ENCODE data around the gene OSBPL3.
A peak's percentile ranks its signal among the peaks of the same experiment; 100 is the strongest.
"Not testable (repeated sequence)": the region's sequence is repeated elsewhere in the genome, so short reads cannot be mapped to it uniquely, and the experiment has no call there.

OSBPL3 gene

GRCh38 chr7:24920451-24921361 is 59.3 kb downstream of the OSBPL3 start:
- no peak for DNase-seq (ENCODE audit: low spot score)

- no peak for DNase-seq (ENCODE audit: low spot score)
Observed at GRCh38 chr7:24917510-24918239, 62.3 kb downstream of the OSBPL3 start.

GRCh38 chr7:24916463-24917040 is 63.4 kb downstream of the OSBPL3 start:
- no peak for DNase-seq (ENCODE audit: low spot score)

- no peak for DNase-seq (ENCODE audit: low spot score)
Observed at GRCh38 chr7:24914465-24914859, 65.5 kb downstream of the OSBPL3 start.

- DNase-seq (ENCODE audit: low spot score) = no peak
Observed at GRCh38 chr7:24913801-24914464, 66.0 kb downstream of the OSBPL3 start.

GRCh38 chr7:24912874-24913514 is 67.0 kb downstream of the OSBPL3 start:
- no peak for DNase-seq (ENCODE audit: low spot score)

GRCh38 chr7:24912424-24912823 is 67.6 kb downstream of the OSBPL3 start:
- DNase-seq (ENCODE audit: low spot score) = no peak

GRCh38 chr7:24911213-24911603 is 68.8 kb downstream of the OSBPL3 start:
- peak; percentile 48 for DNase-seq (ENCODE audit: low spot score)

GRCh38 chr7:24910551-24911212 is 69.3 kb downstream of the OSBPL3 start:
- no peak for DNase-seq (ENCODE audit: low spot score)

- no peak for DNase-seq (ENCODE audit: low spot score)
Observed at GRCh38 chr7:24908727-24909126, 71.3 kb downstream of the OSBPL3 start.

GRCh38 chr7:24908166-24908565 is 71.8 kb downstream of the OSBPL3 start:
- no peak for DNase-seq (ENCODE audit: low spot score)

GRCh38 chr7:24907311-24907886 is 72.6 kb downstream of the OSBPL3 start:
- DNase-seq (ENCODE audit: low spot score) = no peak

GRCh38 chr7:24905996-24906770 is 73.8 kb downstream of the OSBPL3 start:
- no peak for DNase-seq (ENCODE audit: low spot score)

- DNase-seq (ENCODE audit: low spot score) = not testable (repeated sequence)
Observed at GRCh38 chr7:24903992-24904391, 76.0 kb downstream of the OSBPL3 start.

- DNase-seq (ENCODE audit: low spot score) = no peak
Observed at GRCh38 chr7:24903559-24903958, 76.4 kb downstream of the OSBPL3 start.

GRCh38 chr7:24902931-24903330 is 77.0 kb downstream of the OSBPL3 start:
- DNase-seq (ENCODE audit: low spot score) = no peak

GRCh38 chr7:24902276-24902675 is 77.7 kb downstream of the OSBPL3 start:
- no peak for DNase-seq (ENCODE audit: low spot score)

GRCh38 chr7:24899905-24900304 is 80.1 kb downstream of the OSBPL3 start:
- DNase-seq (ENCODE audit: low spot score) = no peak

GRCh38 chr7:24899161-24899560 is 80.8 kb downstream of the OSBPL3 start:
- DNase-seq (ENCODE audit: low spot score) = no peak

- no peak for DNase-seq (ENCODE audit: low spot score)
Observed at GRCh38 chr7:24898691-24899090, 81.3 kb downstream of the OSBPL3 start.
